ENCODE results near the gene GOLGA1. TPM values are rescaled to one million over a fixed set of nuclear protein-coding genes. Genes with fewer than 3 reads are reported as not detected.

Gene GOLGA1
- total RNA-seq, 2 experiments from 2014 or later: 20.9 to 21.6 TPM

DNA sequence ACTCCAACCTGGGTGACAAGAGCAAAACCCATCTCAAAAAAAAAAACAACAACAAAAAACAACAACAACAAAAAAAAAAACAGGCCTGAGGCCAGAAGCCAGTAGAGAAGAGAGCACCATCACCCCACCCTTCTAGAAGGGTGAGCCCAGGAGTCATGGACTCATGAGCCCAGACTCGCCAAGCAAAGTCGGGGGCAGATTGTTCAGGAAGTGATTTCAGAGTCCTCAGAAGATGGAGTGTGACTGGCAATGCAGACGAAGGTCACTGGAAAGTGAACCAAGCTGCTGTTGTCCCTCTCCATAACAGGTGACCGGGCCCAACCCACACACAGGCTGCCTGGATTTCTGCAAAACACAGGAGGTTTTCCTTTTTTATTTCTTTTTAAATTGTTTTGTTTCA is 96.6 kb downstream of the GOLGA1 start:
- Mint-ChIP-seq H3K9me3 (no peaks in the 10 kb centered on the region), H3K27ac (no peak overlapping the region), H3K4me3 (no peak overlapping the region), H3K27me3 (peaks cover 14% of the 10 kb centered on the region), H3K4me1 (ENCODE audit: low read depth) (no peaks in the 10 kb centered on the region), H3K36me3 (ENCODE audit: low read depth) (no peaks in the 10 kb centered on the region)
- no peak for ATAC-seq
- intact Hi-C loops (cut with micrococcal nuclease): no loop called here
- no peak for DNase-seq
- TF ChIP-seq CTCF (IDR thresholded peaks at IDR 0.05): no peak
- CTCF ChIA-PET: interaction anchor here (8.0 kb wide), 1 partner anchor 9 kb away, joined by 57 read pairs; the partner anchor contains the start of gene WDR38
- POLR2A ChIA-PET: no interaction called here

DNA sequence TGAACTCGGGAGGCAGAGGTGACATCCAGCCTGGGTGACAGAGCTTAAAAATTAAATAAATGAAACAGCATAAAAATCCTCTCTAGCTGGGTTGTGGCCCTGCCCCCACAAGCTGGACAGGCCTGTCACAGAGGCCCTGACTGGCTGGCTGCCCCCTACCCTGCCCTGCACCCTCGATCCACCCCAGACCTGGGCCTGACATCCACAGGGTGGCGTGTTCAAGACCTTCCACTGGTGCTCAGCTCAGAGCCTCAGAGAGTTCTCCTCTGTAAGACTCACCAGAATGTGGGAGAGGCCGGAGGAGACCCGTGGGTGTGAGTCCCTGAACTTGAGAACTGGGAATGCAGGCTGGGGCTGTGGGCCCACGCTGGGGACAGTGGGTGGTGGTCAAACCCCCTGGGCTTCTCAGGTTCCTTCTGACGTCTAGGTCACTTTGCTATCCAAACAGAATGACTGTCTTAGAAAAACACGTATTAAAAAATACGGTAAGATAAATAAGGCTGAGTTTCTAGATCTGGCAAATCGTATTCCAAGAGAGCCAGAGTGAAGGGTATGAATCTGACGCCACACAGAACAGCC is 97.3 kb downstream of the GOLGA1 start:
- CTCF ChIA-PET: interaction anchor here (8.0 kb wide), 1 partner anchor 10 kb away, joined by 57 read pairs; the partner anchor contains the start of gene WDR38
- POLR2A ChIA-PET: no interaction called here
- no peak for DNase-seq
- ATAC-seq: no peak
- H3K36me3 Mint-ChIP-seq (ENCODE audit: low read depth): no peaks in the 10 kb centered on the region
- H3K4me3 Mint-ChIP-seq: no peak overlapping the region
- no peak overlapping the region for H3K27ac Mint-ChIP-seq
- no peaks in the 10 kb centered on the region for H3K4me1 Mint-ChIP-seq (ENCODE audit: low read depth)
- intact Hi-C loops (cut with micrococcal nuclease): no loop called here
- no peaks in the 10 kb centered on the region for H3K9me3 Mint-ChIP-seq
- no peak for TF ChIP-seq CTCF (IDR thresholded peaks at IDR 0.05)
- peaks cover 12% of the 10 kb centered on the region for H3K27me3 Mint-ChIP-seq

DNA sequence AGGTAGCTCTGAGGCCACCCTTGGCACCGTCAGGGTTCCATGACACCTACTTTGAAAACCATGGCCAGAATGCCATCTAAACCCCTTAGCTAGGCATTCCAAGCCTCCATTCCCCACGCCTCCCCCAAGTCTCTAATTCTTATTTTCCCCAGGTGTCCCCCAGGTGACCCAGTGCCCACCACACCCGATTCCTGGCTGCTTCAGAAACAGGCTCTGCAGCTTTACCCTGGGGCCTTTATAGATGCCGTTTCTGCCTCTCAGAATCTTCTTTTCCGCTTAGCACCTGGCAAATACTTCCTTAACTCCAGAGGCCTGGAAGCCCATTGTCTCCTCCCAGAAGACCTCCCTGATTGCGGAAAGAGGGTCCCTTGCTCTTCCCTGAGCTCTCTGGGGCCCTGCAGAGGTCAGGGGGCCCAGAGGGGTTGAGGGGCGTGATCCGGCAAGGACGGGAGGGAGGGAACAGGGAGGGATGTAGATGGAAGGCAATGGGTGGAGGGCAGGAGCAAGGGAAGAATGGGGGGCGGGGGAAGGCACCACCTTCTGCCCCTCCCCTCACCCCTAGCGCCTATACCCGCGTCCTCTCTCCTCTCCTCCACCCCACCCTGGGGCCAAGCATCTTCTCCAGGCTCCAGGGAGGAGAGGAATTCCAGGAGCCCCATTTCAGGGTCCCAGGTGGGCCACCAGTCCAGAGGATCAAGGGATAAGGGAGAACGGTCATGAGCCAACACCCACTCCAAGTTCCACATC is 99.6 kb downstream of the GOLGA1 start:
- intact Hi-C loops (cut with micrococcal nuclease): no loop called here
- Mint-ChIP-seq H3K4me3 (no peak overlapping the region), H3K9me3 (no peaks in the 10 kb centered on the region)

GRCh38 chr9:124840300-124840833 is 100.5 kb downstream of the GOLGA1 start:
- ATAC-seq: no peak
- DNase-seq: no peak
- POLR2A ChIA-PET: interaction anchor here (1.0 to 1.5 kb wide), 2 partner anchors 10 to 15 kb away, joined by 3 read pairs; no protein-coding TSS in a partner anchor
- intact Hi-C loops (cut with micrococcal nuclease): no loop called here
- H3K36me3 Mint-ChIP-seq (ENCODE audit: low read depth): no peaks in the 10 kb centered on the region
- no peak overlapping the region for H3K27ac Mint-ChIP-seq
- H3K4me1 Mint-ChIP-seq (ENCODE audit: low read depth): no peaks in the 10 kb centered on the region
- no peak overlapping the region for H3K4me3 Mint-ChIP-seq
- H3K27me3 Mint-ChIP-seq: peaks cover 15% of the 10 kb centered on the region
- TF ChIP-seq CTCF (IDR thresholded peaks at IDR 0.05): no peak
- no peaks in the 10 kb centered on the region for H3K9me3 Mint-ChIP-seq
- CTCF ChIA-PET: interaction anchor here (0.8 to 8.4 kb wide), 15 partner anchors 9 to 133 kb away, joined by 3 to 66 read pairs (median 4); partner anchors contain the start of genes NR6A1, OLFML2A and WDR38

More for the DNA sequence above, 99.6 kb downstream of the GOLGA1 start:
- no peaks in the 10 kb centered on the region for H3K4me1 Mint-ChIP-seq (ENCODE audit: low read depth)
- DNase-seq: no peak
- CTCF ChIA-PET: interaction anchor here (1.0 to 8.4 kb wide), 8 partner anchors 12 to 67 kb away, joined by 4 to 66 read pairs (median 6); partner anchors contain the start of genes NR6A1, OLFML2A and WDR38
- no peak overlapping the region for H3K27ac Mint-ChIP-seq
- POLR2A ChIA-PET: interaction anchor here (1.0 kb wide), 2 partner anchors 9 to 11 kb away, joined by 3 read pairs; no protein-coding TSS in a partner anchor
- TF ChIP-seq CTCF (IDR thresholded peaks at IDR 0.05): no peak
- no peaks in the 10 kb centered on the region for H3K36me3 Mint-ChIP-seq (ENCODE audit: low read depth)
- ATAC-seq: no peak
- peaks cover 15% of the 10 kb centered on the region for H3K27me3 Mint-ChIP-seq

Data from activated CD8-positive, alpha-beta T cell treated with anti-CD3 and anti-CD28 coated beads for 36 hours (primary cell).